GM23248 (cell line): ENCODE data around the gene SNRPD2.

Experiments used
- EZH2 ChIP-seq: fragments of 200-600 bp; sonication (generic); IDR thresholded peaks from 2 replicates; pipeline ENCODE4 v1.6.1; 2018; ENCODE audit warnings: antibody characterized with exemption, mild to moderate bottlenecking; ENCODE audit not compliant: insufficient read depth, poor library complexity, severe bottlenecking
- EZH2phosphoT487 ChIP-seq: fragments of 200-600 bp; sonication (generic); IDR thresholded peaks from 2 replicates; pipeline ENCODE4 v1.6.1; 2018; ENCODE audit warnings: antibody characterized with exemption, moderate library complexity, mild to moderate bottlenecking, low read depth; ENCODE audit not compliant: insufficient read depth

DNA sequence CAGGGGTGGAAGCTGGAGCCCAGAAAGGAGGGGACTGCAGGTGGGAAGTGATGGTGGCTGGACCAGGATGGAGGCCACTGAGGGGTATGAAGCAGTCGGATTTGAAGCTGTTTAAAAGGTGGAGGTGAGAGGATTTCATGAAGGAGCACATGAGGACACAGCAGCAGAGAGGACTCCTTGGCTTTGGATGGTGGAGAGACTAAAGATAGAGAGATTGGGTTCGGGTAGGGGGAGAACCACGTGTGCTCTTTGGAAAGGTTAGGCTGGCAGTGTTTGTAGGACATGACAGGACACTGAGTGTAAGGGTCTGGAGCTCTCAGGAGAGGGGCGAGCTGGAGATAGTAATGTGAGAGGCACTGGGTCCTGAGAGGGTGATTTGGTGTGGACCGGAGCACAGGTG, 8.8 kb downstream of the SNRPD2 start:
- TF ChIP-seq EZH2phosphoT487 (no peak), EZH2 (no peak)
